Inflammatory macrophage treated with lipopolysaccharide for 1 hour (primary cell): ENCODE measurements around the gene RIF1.
A peak's percentile ranks its signal among the peaks of the same experiment; 100 is the strongest.
"Not testable (repeated sequence)": the region's sequence is repeated elsewhere in the genome, so short reads cannot be mapped to it uniquely, and the experiment has no call there.

ENCODE experiments used
- DNase-seq, 2 donors: peaks; one replicate each; pipeline ENCODE4 v3.0.0-alpha.2; 2020 to 2022

Gene RIF1

DNA sequence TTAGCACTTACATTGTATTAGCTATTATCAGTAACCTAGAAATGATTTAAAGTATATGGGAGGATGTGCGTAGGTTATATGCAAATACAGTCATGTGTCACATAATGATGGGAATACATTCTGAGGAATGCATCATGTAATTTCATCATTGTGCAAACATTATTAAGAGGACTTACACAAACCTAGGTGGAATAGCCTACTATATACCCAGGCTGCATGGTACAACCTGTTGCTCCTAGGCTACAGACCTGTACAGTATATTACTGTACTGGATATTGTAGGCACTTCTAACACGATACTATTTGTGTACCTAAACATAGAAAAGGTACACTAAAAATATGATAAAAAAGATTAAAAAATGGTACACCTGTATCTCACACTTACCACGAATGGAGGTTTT is 7.9 kb downstream of the RIF1 start:
- no peak for DNase-seq

- DNase-seq, result not testable (repeated sequence)
Observed at GRCh38 chr2:151421681-151422080, 12.0 kb downstream of the RIF1 start.

GRCh38 chr2:151422917-151423439 is 13.3 kb downstream of the RIF1 start:
- no peak for DNase-seq

GRCh38 chr2:151423760-151424159 is 14.1 kb downstream of the RIF1 start:
- no peak for DNase-seq

GRCh38 chr2:151437630-151438029 is 27.9 kb downstream of the RIF1 start:
- DNase-seq, result peak; percentile 15 to 74

- no peak for DNase-seq
Observed at GRCh38 chr2:151438506-151438905, 28.8 kb downstream of the RIF1 start.

DNA sequence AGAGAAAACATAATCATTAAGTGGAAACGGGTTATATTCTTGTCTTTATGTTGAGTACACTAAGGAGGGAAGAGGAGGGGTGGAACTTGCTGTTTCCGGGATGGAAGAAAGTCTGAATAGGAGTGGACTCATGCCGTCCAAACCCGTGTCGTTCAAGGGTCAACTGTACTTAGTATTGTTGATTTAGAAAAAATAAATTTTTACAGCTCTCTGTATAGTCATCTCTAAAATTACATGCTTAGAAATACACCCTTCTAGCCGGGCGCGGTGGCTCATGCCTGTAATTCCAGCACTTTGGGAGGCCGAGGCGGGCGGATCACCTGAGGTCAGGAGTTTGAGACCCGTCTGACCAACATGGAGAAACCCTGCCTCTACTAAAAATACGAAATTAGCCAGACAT is 29.4 kb downstream of the RIF1 start:
- DNase-seq, result no peak

- DNase-seq, result no peak
Observed at GRCh38 chr2:151459358-151459757, 49.7 kb downstream of the RIF1 start.

GRCh38 chr2:151465771-151466170 is 56.1 kb downstream of the RIF1 start:
- DNase-seq, result no peak

DNA sequence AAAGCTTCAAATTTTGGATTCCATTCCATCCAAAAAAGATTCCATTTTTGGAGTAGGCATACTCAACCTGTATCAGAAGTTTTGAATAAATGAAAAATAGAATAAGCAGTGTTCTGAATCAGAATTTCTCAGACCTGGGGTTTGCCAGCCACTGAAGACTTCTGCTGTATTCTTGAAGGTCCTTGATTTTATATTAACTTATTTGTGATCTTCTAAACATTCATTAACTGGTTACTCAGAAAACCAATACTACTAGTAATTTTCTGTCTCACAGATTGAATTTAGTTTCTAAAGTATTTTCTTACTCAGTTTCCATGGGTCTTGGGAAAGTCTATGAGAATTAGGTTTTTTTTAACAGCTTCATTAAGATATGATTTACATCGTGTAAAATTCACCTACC is 60.9 kb downstream of the RIF1 start:
- no peak for DNase-seq

- no peak for DNase-seq
Observed at GRCh38 chr2:151472966-151473365, 63.3 kb downstream of the RIF1 start.

DNA sequence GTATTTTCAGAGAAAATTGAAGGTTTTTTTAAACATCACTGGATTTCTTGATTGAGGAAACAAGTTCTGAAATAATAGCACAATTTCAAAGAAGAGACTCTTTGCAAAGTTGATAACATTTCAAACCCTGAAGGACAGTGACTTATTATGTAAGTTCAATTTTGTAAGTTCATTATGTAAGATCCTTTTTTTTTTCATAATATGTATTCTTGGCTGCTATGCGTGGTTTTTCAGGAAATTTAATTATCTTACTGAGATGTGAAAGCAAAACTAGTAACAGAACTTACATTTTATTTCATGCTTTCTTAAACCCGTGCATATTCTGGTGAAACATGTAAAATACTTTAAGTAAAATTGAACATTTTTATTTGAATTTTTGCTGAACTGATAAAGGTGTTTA is 65.4 kb downstream of the RIF1 start:
- DNase-seq, result peak; percentile 81 to 82

DNA sequence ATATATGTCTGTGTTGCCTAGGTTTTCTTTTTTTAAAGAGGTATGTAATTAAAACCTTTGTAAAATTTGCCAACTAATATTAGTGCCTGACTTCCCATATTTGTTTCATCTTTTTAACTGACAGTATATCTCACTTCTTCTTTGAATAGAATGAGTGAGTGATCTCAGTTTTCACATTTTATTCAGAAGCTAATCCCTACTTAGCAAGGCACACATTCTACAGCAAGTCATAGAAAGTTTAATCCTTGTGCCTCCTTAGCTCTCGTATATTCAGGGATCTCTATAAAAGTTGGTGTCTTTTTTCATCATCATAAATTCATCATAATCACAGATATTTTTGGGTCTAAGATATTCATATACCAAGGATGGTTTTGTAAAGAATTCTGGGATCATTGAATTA is 66.6 kb downstream of the RIF1 start:
- DNase-seq, result peak in 1 of 2 donors; percentile 3

DNA sequence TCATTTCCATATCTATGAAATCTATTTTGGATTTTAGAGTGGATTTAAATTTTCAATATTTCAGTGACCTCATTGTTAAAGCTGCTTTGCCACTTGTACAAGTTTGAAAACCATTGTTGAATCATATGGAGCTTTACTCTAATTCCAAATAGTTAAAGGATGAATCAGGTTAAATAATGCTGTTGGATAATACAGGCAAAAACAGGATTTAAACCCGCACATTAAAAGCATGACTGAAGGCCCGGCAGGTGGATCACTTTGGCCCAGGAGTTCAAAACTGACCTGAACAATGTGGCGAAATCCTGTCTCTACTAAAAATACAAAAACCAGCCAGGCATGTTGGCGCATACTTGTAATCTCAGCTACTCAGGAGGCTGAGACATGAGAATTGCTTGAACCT is 68.3 kb downstream of the RIF1 start:
- DNase-seq, result no peak

DNA sequence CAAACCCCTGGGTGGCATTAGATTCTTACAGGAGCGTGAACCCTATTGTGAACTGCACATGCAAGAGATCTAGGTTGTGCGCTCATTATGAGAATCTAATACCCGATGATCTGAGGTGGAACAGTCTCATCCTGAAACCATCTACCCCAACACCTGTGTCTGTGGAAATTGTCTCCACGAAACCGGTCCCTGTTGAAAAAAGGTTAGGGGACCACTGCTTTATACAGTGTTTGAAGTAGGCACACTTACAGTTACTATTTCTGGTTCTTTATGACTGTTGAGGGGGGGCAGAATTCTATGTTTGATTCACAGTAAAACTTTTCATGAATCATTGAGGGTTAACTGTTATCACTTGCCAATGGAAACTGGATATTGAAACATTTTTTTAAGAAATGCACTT is 72.0 kb downstream of the RIF1 start:
- DNase-seq, result no peak

- DNase-seq, result peak; percentile 38 to 60
Observed at GRCh38 chr2:151482171-151482725, 72.5 kb downstream of the RIF1 start.

DNA sequence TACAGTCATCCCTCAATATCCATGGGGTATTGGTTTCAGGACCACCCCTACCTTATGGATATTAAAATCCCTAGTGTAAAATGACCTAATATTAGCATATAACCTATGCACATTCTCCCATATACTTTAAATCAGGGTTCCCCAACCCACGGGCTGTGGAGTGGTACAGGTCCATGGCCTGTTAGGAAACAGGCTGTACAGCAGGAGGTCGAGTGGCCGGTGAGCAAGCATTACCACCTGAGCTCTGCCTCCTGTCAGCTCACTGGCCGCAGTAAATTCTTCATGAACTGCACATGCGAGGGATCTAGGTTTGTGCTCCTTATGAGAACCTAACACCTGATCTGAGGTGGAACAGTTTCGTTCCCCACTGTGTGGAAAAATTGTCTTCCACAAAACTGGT is 73.8 kb downstream of the RIF1 start:
- no peak for DNase-seq

GRCh38 chr2:151484100-151484499 is 74.4 kb downstream of the RIF1 start:
- DNase-seq, result no peak

DNA sequence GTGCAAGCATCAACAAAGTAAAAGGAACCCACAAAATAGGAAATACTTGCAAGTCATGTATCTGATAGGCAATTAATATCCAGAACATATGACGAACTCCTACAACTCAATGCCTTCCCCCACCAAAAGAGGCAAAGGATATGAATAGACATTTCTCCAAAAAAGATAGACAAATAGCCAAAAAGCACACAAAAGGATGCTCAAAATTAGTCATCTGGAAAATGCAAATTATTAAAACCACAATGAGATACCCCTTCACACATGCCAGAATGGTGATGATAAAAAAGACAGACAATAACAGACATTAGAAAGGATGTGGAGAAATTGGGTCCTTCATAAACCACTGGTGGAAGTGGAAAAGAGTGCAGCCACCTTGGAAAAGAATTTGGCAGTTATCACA is 76.4 kb downstream of the RIF1 start:
- DNase-seq, result no peak

DNA sequence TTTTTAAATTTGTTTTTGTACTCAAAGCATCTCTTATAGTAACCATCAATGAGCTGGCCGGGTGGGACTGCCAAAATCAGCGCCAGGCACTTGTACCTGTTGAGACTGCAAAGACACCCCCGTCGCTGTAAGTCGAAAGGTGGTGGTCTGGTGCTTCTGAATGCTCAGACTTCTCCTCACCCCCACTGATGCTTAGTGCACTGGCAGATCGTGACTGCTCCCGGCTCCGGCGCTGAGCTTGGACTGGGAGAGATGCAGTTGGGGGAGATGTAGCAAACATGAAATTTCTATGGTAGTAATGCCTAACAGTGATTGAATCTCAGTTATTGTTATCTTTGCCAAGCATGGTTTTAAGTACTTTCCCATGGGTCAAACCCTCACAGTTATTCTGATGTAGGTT is 80.6 kb downstream of the RIF1 start:
- no peak for DNase-seq

- no peak for DNase-seq
Observed at GRCh38 chr2:151491496-151491895, 81.8 kb downstream of the RIF1 start.

GRCh38 chr2:151498178-151498577 is 88.5 kb downstream of the RIF1 start:
- DNase-seq, result no peak

DNA sequence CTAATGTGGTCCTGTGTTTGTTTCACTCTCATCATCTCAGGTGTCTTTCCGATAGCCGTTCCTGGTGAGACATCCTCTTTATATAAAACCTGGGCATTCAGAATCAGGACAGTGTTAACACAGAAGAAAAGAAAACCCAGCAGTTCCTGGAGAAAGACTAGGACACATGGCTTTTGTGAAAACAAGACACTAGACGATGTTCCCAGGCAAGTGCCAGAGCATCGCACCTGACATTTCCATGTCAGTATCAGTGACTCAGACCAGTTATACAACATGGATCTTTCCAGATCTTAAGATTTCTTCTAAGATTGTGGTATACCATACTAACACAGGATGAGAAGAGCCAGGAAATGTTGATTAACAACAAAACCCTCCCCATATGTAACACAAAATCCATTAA is 96.5 kb downstream of the RIF1 start:
- DNase-seq, result no peak

DNA sequence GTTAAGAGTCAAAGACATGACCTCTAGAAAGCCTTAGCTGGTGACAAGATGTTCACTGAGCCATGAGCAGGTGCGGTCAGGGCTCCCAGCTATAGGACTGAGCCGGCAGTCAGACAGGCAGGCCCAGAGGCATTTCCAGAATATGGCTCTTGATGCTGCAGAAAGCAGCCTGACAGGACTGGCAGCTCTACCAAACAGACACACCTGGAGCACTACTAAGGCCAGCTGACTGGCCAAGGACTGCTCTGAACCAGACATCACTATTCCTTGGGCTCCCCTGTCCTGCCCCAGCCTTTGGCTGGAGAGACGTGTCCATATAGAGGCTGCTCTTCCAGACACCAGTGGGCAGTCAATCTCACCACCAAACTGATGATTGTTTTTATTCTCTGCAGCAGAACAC is 98.8 kb downstream of the RIF1 start:
- no peak for DNase-seq

DNA sequence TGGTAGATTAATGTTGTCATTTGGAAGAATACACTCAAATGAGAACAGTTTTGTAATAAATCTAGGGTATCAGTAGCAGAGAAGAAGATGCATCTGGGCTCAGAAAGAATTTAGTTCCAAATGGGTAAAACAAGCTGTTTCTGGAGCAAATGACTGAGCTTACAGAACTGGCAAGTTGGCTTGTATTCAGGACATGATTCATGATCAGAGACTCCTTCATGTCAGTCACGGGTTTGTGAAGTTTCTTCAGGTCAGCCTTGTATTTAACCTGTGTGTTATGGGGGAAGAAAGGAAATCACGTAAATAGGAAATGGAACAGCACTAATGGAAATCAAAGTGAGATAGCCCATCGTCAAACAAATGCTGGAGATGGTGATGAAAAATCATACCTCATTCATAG is 109.1 kb downstream of the RIF1 start:
- DNase-seq, result no peak

DNA sequence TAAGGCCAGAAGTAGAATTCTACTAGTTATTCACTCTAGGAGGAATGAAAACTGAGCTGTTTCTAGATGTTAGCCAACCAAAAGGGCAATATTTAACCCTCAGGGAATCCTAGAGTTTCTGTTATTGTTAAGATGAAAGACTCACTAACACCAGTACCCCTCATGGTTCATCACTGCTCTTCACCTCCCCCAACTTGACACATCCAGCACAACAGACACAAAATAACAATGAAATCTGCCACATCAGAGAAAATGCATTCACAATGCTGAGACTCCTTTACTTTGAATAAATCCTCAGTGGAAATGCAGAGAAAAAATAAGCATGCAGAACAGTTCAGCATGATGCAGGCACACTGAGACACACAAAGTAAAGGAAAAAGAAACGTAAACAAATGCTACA is 111.3 kb downstream of the RIF1 start:
- no peak for DNase-seq
